ENCODE results near the gene EHF. TPM values are rescaled to one million over a fixed set of nuclear protein-coding genes. Genes with fewer than 3 reads are reported as not detected.

EHF gene
- total RNA-seq, 2 experiments from 2014 or later = not detected

- Mint-ChIP-seq H3K9me3 (no peaks in the 10 kb centered on the region), H3K36me3 (ENCODE audit: low read depth) (no peaks in the 10 kb centered on the region), H3K27ac (no peak overlapping the region), H3K4me3 (no peak overlapping the region), H3K4me1 (ENCODE audit: low read depth) (no peaks in the 10 kb centered on the region), H3K27me3 (peaks cover 30% of the 10 kb centered on the region)
- CTCF ChIA-PET = no interaction called here
- POLR2A ChIA-PET = interaction anchor here (0.6 to 1.2 kb wide), 2 partner anchors 18 to 61 kb away, joined by 3 read pairs; no protein-coding TSS in a partner anchor
- DNase-seq (no peak), ATAC-seq (no peak)
- intact Hi-C loops (cut with micrococcal nuclease) = no loop called here
- TF ChIP-seq CTCF (IDR thresholded peaks at IDR 0.05) = no peak
Measured at GRCh38 chr11:34640924-34641275, 20.0 kb downstream of the EHF start.

- CTCF ChIA-PET = no interaction called here
Measured at GRCh38 chr11:34641456-34641855, 20.6 kb downstream of the EHF start.

GRCh38 chr11:34642001-34642554 is 21.2 kb downstream of the EHF start:
- ATAC-seq (no peak), DNase-seq (no peak)
- CTCF ChIA-PET = no interaction called here
- no peaks in the 10 kb centered on the region for H3K36me3 Mint-ChIP-seq (ENCODE audit: low read depth)
- no peak overlapping the region for H3K27ac Mint-ChIP-seq
- TF ChIP-seq CTCF (IDR thresholded peaks at IDR 0.05) = no peak
- H3K4me1 Mint-ChIP-seq (ENCODE audit: low read depth) = no peaks in the 10 kb centered on the region
- H3K9me3 Mint-ChIP-seq = no peaks in the 10 kb centered on the region
- peaks cover 37% of the 10 kb centered on the region for H3K27me3 Mint-ChIP-seq
- intact Hi-C loops (cut with micrococcal nuclease) = no loop called here
- POLR2A ChIA-PET = interaction anchor here (1.2 kb wide), 1 partner anchor 9 kb away, joined by 3 read pairs; no protein-coding TSS in a partner anchor
- H3K4me3 Mint-ChIP-seq = no peak overlapping the region

More at GRCh38 chr11:34641456-34641855, 20.6 kb downstream of the EHF start:
- no peak overlapping the region for H3K27ac Mint-ChIP-seq
- POLR2A ChIA-PET = interaction anchor here (0.6 to 1.2 kb wide), 2 partner anchors 18 to 60 kb away, joined by 3 read pairs; no protein-coding TSS in a partner anchor
- TF ChIP-seq CTCF (IDR thresholded peaks at IDR 0.05) = no peak
- H3K9me3 Mint-ChIP-seq = no peaks in the 10 kb centered on the region
- no peak overlapping the region for H3K4me3 Mint-ChIP-seq
- ATAC-seq (no peak), DNase-seq (no peak)
- H3K36me3 Mint-ChIP-seq (ENCODE audit: low read depth) = no peaks in the 10 kb centered on the region
- intact Hi-C loops (cut with micrococcal nuclease) = no loop called here
- peaks cover 35% of the 10 kb centered on the region for H3K27me3 Mint-ChIP-seq
- H3K4me1 Mint-ChIP-seq (ENCODE audit: low read depth) = no peaks in the 10 kb centered on the region

GRCh38 chr11:34642873-34643272 is 22.0 kb downstream of the EHF start:
- Mint-ChIP-seq H3K27me3 (peaks cover 42% of the 10 kb centered on the region), H3K4me3 (no peak overlapping the region)
- POLR2A ChIA-PET = interaction anchor here (0.9 to 1.2 kb wide), 2 partner anchors 8 to 19 kb away, joined by 3 read pairs; no protein-coding TSS in a partner anchor

More at GRCh38 chr11:34642873-34643272, 22.0 kb downstream of the EHF start:
- no peaks in the 10 kb centered on the region for H3K9me3 Mint-ChIP-seq
- ATAC-seq (no peak), DNase-seq (no peak)
- H3K36me3 Mint-ChIP-seq (ENCODE audit: low read depth) = no peaks in the 10 kb centered on the region
- CTCF ChIA-PET = interaction anchor here (1.4 kb wide), 1 partner anchor 842 kb away, joined by 3 read pairs; no protein-coding TSS in a partner anchor
- no peak overlapping the region for H3K27ac Mint-ChIP-seq
- TF ChIP-seq CTCF (IDR thresholded peaks at IDR 0.05) = no peak
- intact Hi-C loops (cut with micrococcal nuclease) = no loop called here
- no peaks in the 10 kb centered on the region for H3K4me1 Mint-ChIP-seq (ENCODE audit: low read depth)

Measured in activated CD8-positive, alpha-beta T cell treated with anti-CD3 and anti-CD28 coated beads for 36 hours (primary cell).